HCT116 (cell line): ENCODE results near the gene ENOPH1. TPM values are rescaled to one million over a fixed set of nuclear protein-coding genes. Genes with fewer than 3 reads are reported as not detected.

ENCODE experiments used
- ATAC-seq: fragments of 200-7000 bp; cut with Tn5 transposase; 2 replicates; pipeline ENCODE4 v1.9.1; 2020; ENCODE audit warnings: mild to moderate bottlenecking, moderate library complexity
- BruUV-seq: library from RNA; stranded (reverse); fragments of 400-500 nt; replicated peaks from 2 replicates; lab custom pipeline; 2021; lab: Mats Ljungman, UMichigan
- CTCF ChIA-PET: fragments of 300-600 bp; sonication (Branson Sonifier 250); formaldehyde crosslinking; loops from one replicate; lab custom pipeline; 2021; ENCODE audit warnings: antibody characterized with exemption; lab: Charles Lee
- POLR2A ChIA-PET: fragments of 300-600, 350-600 bp; sonication (Branson Sonifier 250); formaldehyde crosslinking; loops from one replicate; lab custom pipeline; 2021; ENCODE audit warnings: antibody characterized with exemption; lab: Charles Lee
- RAD21 ChIA-PET, 2 experiments: fragments of 300-600 bp; sonication (Branson Sonifier 250); formaldehyde crosslinking; loops; one replicate each; lab custom pipeline; 2023; ENCODE audit warnings: low total read pairs in 2 of 2; ENCODE audit not compliant: uncharacterized antibody in 2 of 2, unreplicated experiment in 2 of 2, low non-redundant PET in 1 of 2; lab: Charles Lee
- DNase-seq: peaks from one replicate; pipeline ENCODE4 v3.0.0-alpha.2; 2010; ENCODE audit warnings: low read depth, low spot score
- H2AFZ ChIP-seq: fragments of 200-600 bp; shearing (Covaris generic), sonication (generic); 2 replicates; pipeline ENCODE4 v1.6.1; 2017; ENCODE audit warnings: low read depth, mixed run types, mixed read lengths, antibody characterized with exemption, low read length; ENCODE audit not compliant: poor library complexity, severe bottlenecking
- H3K27ac ChIP-seq: 2 replicates; pipeline ENCODE4 v1.5.1; 2012; ENCODE audit warnings: low read depth, low read length
- H3K27me3 ChIP-seq: fragments of 200-600 bp; sonication (generic); 2 replicates; pipeline ENCODE4 v1.6.1; 2016; ENCODE audit warnings: mixed run types, low read length, mixed read lengths; ENCODE audit not compliant: insufficient read depth
- H3K36me3 ChIP-seq, 2 experiments: fragments of 200-500 bp in 1 of 2; fragments of 200-600 bp in 1 of 2; sonication (Bioruptor generic) in 1 of 2; sonication (generic) in 1 of 2; 2 replicates each; pipeline versions ENCODE4 v1.5.1 to v1.6.1; 2014 to 2016; ENCODE audit warnings: low read length in 2 of 2, inconsistent platforms in 1 of 2, mixed read lengths in 1 of 2, mixed run types in 1 of 2; ENCODE audit not compliant: insufficient read depth in 2 of 2, control insufficient read depth in 1 of 2
- H3K4me1 ChIP-seq, 2 experiments: fragments of 200-600 bp in 1 of 2; sonication (generic) in 1 of 2; 2 replicates each; pipeline versions ENCODE4 v1.5.1 to v1.6.1; 2012 to 2017; ENCODE audit warnings: low read length in 2 of 2, inconsistent platforms in 1 of 2, mild to moderate bottlenecking in 1 of 2, mixed read lengths in 1 of 2, mixed run types in 1 of 2, moderate library complexity in 1 of 2; ENCODE audit not compliant: insufficient read depth in 2 of 2, control insufficient read depth in 1 of 2
- H3K4me2 ChIP-seq: fragments of 200-600 bp; sonication (generic); 2 replicates; pipeline ENCODE4 v1.6.1; 2017; ENCODE audit warnings: mixed run types, low read length, mixed read lengths
- H3K4me3 ChIP-seq, 2 experiments: fragments of 200-600 bp in 1 of 2; sonication (generic) in 1 of 2; replicated peaks in 1 of 2; 2 replicates each; pipeline ENCODE4 v1.5.1; 2011 to 2016; ENCODE audit warnings: low read length in 2 of 2, control low read depth in 1 of 2, low read depth in 1 of 2, mild to moderate bottlenecking in 1 of 2, mixed read lengths in 1 of 2, mixed run types in 1 of 2
- H3K79me2 ChIP-seq: fragments of 200-600 bp; sonication (generic); 2 replicates; pipeline ENCODE4 v1.6.1; 2017; ENCODE audit warnings: mild to moderate bottlenecking, mixed run types, low read length, moderate library complexity, mixed read lengths; ENCODE audit not compliant: insufficient read depth
- H3K9ac ChIP-seq: fragments of 200-600 bp; sonication (generic); 2 replicates; pipeline ENCODE4 v1.6.1; 2016; ENCODE audit warnings: low read length, mixed read lengths
- H3K9me2 ChIP-seq: fragments of 200-600 bp; sonication (generic), shearing (Covaris generic); 2 replicates; pipeline ENCODE4 v1.6.1; 2017; ENCODE audit warnings: mixed run types, mild to moderate bottlenecking, moderate library complexity; ENCODE audit not compliant: insufficient read depth
- H3K9me3 ChIP-seq, 2 experiments: fragments of 200-500 bp in 1 of 2; fragments of 200-600 bp in 1 of 2; sonication (Bioruptor generic) in 1 of 2; sonication (generic) in 1 of 2; 2 replicates each; pipeline ENCODE4 v1.6.1; 2014 to 2017; ENCODE audit warnings: low read length in 2 of 2, mixed read lengths in 2 of 2, inconsistent platforms in 1 of 2, low read depth in 1 of 2, mild to moderate bottlenecking in 1 of 2, mixed run types in 1 of 2, moderate library complexity in 1 of 2; ENCODE audit not compliant: control insufficient read depth in 1 of 2, insufficient read depth in 1 of 2
- H4K20me1 ChIP-seq: fragments of 200-600 bp; sonication (generic), shearing (Covaris generic); 2 replicates; pipeline ENCODE4 v1.6.1; 2017; ENCODE audit warnings: mixed run types, mild to moderate bottlenecking, moderate library complexity; ENCODE audit not compliant: insufficient read depth
- CEBPB ChIP-seq: IDR thresholded peaks from 2 replicates; pipeline ENCODE4 v1.6.1; 2012; ENCODE audit warnings: low read depth
- EGR1 ChIP-seq: IDR thresholded peaks from 2 replicates; pipeline ENCODE4 v1.6.1; 2012; ENCODE audit warnings: low read depth
- ELF1 ChIP-seq: IDR thresholded peaks from 2 replicates; pipeline ENCODE4 v1.6.1; 2012; ENCODE audit warnings: low read depth, borderline replicate concordance
- EZH2phosphoT487 ChIP-seq: fragments of 200-600 bp; IDR thresholded peaks from 2 replicates; pipeline ENCODE4 v1.6.1; 2018; ENCODE audit warnings: antibody characterized with exemption, borderline replicate concordance
- FOSL1 ChIP-seq: IDR thresholded peaks from 2 replicates; pipeline ENCODE4 v1.6.1; 2012; ENCODE audit warnings: low read depth
- JUND ChIP-seq: IDR thresholded peaks from 2 replicates; pipeline ENCODE4 v1.6.1; 2012
- POLR2A ChIP-seq: IDR thresholded peaks from 2 replicates; pipeline ENCODE4 v1.7.0; 2011; ENCODE audit warnings: borderline replicate concordance; ENCODE audit not compliant: insufficient read depth, insufficient read length; ENCODE audit errors: extremely low read depth
- POLR2AphosphoS5 ChIP-seq: IDR thresholded peaks from 2 replicates; pipeline ENCODE4 v1.6.1; 2011; ENCODE audit warnings: mild to moderate bottlenecking, low read depth, low read length, moderate library complexity
- RAD21 ChIP-seq: IDR thresholded peaks from 2 replicates; pipeline ENCODE4 v1.6.1; 2012; ENCODE audit warnings: low read depth, mild to moderate bottlenecking
- SRF ChIP-seq: IDR thresholded peaks from 2 replicates; pipeline ENCODE4 v1.6.1; 2012; ENCODE audit warnings: low read depth
- TCF7L2 ChIP-seq: IDR thresholded peaks from 2 replicates; pipeline ENCODE4 v1.7.0; 2011; ENCODE audit warnings: borderline replicate concordance, inconsistent platforms; ENCODE audit not compliant: insufficient read depth, insufficient read length; ENCODE audit errors: extremely low read depth
- YY1 ChIP-seq: IDR thresholded peaks from 2 replicates; pipeline ENCODE4 v1.6.1; 2011; ENCODE audit warnings: low read length, low read depth, moderate library complexity, mild to moderate bottlenecking; ENCODE audit not compliant: insufficient replicate concordance; ENCODE audit errors: extremely low read depth
- ZNF274 ChIP-seq: fragments of 200-500 bp; sonication (Bioruptor generic); IDR thresholded peaks from 2 replicates; pipeline ENCODE4 v1.6.1; 2014; ENCODE audit warnings: mild to moderate bottlenecking, low read depth, low read length, inconsistent platforms
- intact Hi-C: fragments of 100-400 bp; cut with micrococcal nuclease; formaldehyde crosslinking; loops from 2 replicates; pipeline ENCODE4 v1.10.0; 2022
- total RNA-seq: library from RNA; stranded (reverse); gene quantifications from one replicate; pipeline ENCODE4 v1.2.1, GENCODE V29; 2021; ENCODE audit not compliant: unreplicated experiment
- TF ChIP-seq, protein P1 (sequence below): IDR thresholded peaks from 2 replicates; pipeline ENCODE4 v1.6.1; 2012
- TF ChIP-seq, protein P2 (sequence below): IDR thresholded peaks from 2 replicates; pipeline ENCODE4 v1.6.1; 2011; ENCODE audit warnings: mild to moderate bottlenecking, low read length, moderate library complexity; ENCODE audit not compliant: insufficient replicate concordance; ENCODE audit errors: extremely low read depth

Gene ENOPH1
- total RNA-seq, 1 experiment from 2014 or later, result 53.4 TPM

DNA sequence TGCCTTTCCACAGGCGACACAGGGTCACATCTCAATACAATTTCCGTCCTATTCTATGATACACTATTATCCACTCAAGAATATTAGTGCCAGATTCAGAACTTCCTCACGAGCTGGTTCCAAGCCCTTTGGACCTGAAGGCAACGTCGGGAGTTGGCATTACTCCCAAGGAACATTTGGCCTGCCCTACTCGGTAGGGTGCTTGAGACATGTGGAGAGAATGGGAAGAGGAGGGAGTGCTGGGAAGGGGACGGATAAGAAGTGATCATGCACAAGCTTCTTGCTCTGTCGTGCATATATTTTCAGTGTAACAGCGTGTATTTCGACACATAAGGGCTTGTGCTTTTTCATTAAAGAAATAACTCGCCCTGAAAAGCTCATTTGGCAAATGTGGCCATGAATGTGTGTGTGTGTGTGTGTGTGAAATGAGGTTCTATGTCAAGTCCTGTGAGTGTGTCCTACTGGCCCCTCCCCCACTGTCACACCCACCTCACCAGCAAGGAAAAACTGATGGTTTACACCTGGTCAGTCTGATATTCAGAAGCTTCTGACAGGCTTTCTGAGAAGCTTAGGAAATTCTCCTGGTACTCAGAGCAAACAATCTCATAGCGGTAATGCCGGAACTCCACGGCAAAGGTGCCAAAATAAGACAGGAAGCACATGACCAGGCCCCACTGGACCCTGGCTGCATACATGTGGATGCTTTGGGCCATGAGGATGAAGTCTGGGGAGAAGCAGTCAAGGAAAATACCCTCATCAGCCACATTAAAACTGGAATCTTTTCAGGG, 54.8 kb downstream of the ENOPH1 start:
- ATAC-seq (no peak), DNase-seq (no peak)
- Histone ChIP-seq H4K20me1 (no peaks in the 10 kb centered on the region), H3K79me2 (no peaks in the 10 kb centered on the region), H3K27me3 (no peaks in the 10 kb centered on the region), H3K27ac (no peak overlapping the region), H3K9ac (no peak overlapping the region), H2AFZ (no peak overlapping the region), H3K4me1 (no peaks in the 10 kb centered on the region), H3K36me3 (no peaks in the 10 kb centered on the region), H3K9me2 (no peaks in the 10 kb centered on the region), H3K9me3 (no peaks in the 10 kb centered on the region), H3K4me3 (no peak overlapping the region), H3K4me2 (no peak overlapping the region)
- intact Hi-C loops, result no loop called here
- BruUV-seq, result no TSS peak
- TF ChIP-seq CEBPB (no peak), EZH2phosphoT487 (no peak), JUND (no peak), YY1 (no peak), ELF1 (no peak), POLR2A (no peak), ZNF274 (no peak), EGR1 (no peak), SRF (no peak), RAD21 (no peak), FOSL1 (no peak)
- TF ChIP-seq, protein P1, sequence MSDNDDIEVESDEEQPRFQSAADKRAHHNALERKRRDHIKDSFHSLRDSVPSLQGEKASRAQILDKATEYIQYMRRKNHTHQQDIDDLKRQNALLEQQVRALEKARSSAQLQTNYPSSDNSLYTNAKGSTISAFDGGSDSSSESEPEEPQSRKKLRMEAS, result no peak
- ChIA-PET CTCF (no interaction called here), RAD21 (no interaction called here), POLR2A (no interaction called here)

DNA sequence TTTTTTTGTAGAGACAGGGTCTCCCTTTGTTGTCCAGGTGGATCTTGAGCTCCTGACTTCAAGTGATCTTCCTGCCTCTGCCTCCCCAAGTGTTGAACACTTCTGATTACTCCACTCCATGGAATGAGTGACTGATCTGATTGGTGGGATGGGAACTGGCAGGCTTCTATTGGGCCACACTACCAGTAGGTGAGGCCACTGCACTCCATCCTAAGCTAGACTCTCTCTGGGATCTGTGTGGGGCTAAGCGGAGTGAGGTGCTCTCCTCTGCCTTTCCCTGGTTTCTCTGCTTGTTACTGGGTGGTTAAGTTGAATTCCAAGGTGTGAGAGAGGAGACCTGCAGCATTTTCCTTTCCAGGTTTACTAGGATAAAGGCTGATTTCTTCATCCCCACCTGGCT, 58.7 kb downstream of the ENOPH1 start:
- no TSS peak for BruUV-seq
- intact Hi-C loops, result no loop called here
- H3K27ac ChIP-seq, result no peak overlapping the region
- H3K79me2 ChIP-seq, result no peaks in the 10 kb centered on the region
- DNase-seq (no peak), ATAC-seq (no peak)
- no peak overlapping the region for H2AFZ ChIP-seq
- CTCF ChIA-PET, result no interaction called here
- H3K9me3 ChIP-seq, result no peaks in the 10 kb centered on the region
- H3K9ac ChIP-seq, result no peak overlapping the region
- TF ChIP-seq, protein P2, sequence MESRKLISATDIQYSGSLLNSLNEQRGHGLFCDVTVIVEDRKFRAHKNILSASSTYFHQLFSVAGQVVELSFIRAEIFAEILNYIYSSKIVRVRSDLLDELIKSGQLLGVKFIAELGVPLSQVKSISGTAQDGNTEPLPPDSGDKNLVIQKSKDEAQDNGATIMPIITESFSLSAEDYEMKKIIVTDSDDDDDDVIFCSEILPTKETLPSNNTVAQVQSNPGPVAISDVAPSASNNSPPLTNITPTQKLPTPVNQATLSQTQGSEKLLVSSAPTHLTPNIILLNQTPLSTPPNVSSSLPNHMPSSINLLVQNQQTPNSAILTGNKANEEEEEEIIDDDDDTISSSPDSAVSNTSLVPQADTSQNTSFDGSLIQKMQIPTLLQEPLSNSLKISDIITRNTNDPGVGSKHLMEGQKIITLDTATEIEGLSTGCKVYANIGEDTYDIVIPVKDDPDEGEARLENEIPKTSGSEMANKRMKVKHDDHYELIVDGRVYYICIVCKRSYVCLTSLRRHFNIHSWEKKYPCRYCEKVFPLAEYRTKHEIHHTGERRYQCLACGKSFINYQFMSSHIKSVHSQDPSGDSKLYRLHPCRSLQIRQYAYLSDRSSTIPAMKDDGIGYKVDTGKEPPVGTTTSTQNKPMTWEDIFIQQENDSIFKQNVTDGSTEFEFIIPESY, result no peak
- TF ChIP-seq POLR2AphosphoS5 (no peak), EGR1 (no peak), TCF7L2 (no peak)
- TF ChIP-seq, all 23 proteins: peak for 0
- H4K20me1 ChIP-seq, result no peaks in the 10 kb centered on the region
- RAD21 ChIA-PET, result no interaction called here
- no peaks in the 10 kb centered on the region for H3K36me3 ChIP-seq
- H3K27me3 ChIP-seq, result no peaks in the 10 kb centered on the region
- POLR2A ChIA-PET, result interaction anchor here (0.7 kb wide), 1 partner anchor 148 kb away, joined by 4 read pairs; no protein-coding TSS in a partner anchor
- H3K9me2 ChIP-seq, result no peaks in the 10 kb centered on the region
- no peak overlapping the region for H3K4me3 ChIP-seq
- H3K4me1 ChIP-seq, result no peaks in the 10 kb centered on the region
- H3K4me2 ChIP-seq, result no peak overlapping the region
